Mammary microvascular endothelial cell (primary cell): ENCODE results near the gene TLX1. TPM values are rescaled to one million over a fixed set of nuclear protein-coding genes. Genes with fewer than 3 reads are reported as not detected.

ENCODE experiments used
- total RNA-seq: library from RNA; depleted of rRNA; stranded (reverse); fragments of >200 nt; gene quantifications from 2 replicates; pipeline ENCODE4 v1.2.3, GENCODE V29; 2015

Gene TLX1
- total RNA-seq: not detected in 2 replicates

DNA sequence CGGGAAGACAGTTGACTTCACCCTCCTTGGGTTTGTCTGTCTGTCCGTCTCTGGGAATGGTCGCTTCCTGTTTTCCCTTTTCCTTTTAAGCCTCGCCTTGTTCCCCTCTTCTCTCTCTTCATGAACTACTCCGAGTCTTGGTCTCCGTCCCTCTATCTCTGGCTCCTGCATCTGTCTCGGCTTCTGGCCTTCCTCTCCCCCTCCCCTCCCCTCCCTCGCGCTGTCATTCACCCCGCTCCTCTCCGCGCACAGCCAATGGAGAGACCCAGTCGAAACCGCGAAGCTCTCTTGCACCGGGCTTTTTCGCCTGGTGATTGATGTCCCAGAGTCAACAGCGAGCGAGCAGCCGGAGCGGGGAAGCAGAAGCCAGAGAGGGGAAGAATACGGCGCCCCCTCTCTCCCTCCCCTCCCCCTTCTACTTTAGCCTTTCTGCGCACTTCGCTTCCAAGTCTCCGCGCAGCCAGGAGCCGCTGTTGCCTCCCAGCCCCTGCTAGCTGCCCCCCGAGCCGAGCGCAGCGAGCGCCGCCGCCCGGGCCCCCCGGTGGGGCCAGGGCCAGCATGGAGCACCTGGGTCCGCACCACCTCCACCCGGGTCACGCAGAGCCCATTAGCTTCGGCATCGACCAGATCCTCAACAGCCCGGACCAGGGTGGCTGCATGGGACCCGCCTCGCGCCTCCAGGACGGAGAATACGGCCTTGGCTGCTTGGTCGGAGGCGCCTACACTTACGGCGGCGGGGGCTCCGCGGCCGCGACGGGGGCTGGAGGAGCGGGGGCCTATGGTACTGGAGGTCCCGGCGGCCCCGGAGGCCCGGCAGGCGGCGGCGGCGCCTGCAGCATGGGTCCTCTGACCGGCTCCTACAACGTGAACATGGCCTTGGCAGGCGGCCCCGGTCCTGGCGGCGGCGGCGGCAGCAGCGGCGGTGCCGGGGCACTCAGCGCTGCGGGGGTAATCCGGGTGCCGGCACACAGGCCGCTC is at the start of gene TLX1:
TSS of gene TLX1 (plus strand) at position 317 of the 978 bp plus-strand sequence. CDS start at position 559, 242 bp downstream.

Other genes starting within 250 kb of the TLX1 start
- gene SLF2, start 218.3 kb upstream of the TLX1 start, total RNA-seq: 17.8 and 20.4 TPM in 2 replicates
- gene SEMA4G, start 161.8 kb upstream of the TLX1 start, total RNA-seq: 0.84 and 1.8 TPM in 2 replicates
- 80.0 and 96.6 TPM in 2 replicates for gene MRPL43, start 143.8 kb upstream of the TLX1 start, total RNA-seq
- gene TWNK, start 143.8 kb upstream of the TLX1 start, total RNA-seq: 5.3 and 5.8 TPM in 2 replicates
- gene LZTS2, start 131.5 kb upstream of the TLX1 start, total RNA-seq: 95.7 and 124 TPM in 2 replicates
- gene PDZD7, start 100.2 kb upstream of the TLX1 start, total RNA-seq: 0.07 and 1.8 TPM in 2 replicates
- gene SFXN3, start 100.1 kb upstream of the TLX1 start, total RNA-seq: 80.3 and 88.3 TPM in 2 replicates
- gene KAZALD1, start 69.3 kb upstream of the TLX1 start, total RNA-seq: 0.20 and 0.40 TPM in 2 replicates
- not detected in 2 replicates for gene LBX1, start 98.2 kb downstream of the TLX1 start, total RNA-seq
- 8.3 and 8.9 TPM in 2 replicates for gene BTRC, start 222.9 kb downstream of the TLX1 start, total RNA-seq